Measurements from ENCODE around the gene ERCC6. TPM values are rescaled to one million over a fixed set of nuclear protein-coding genes. Genes with fewer than 3 reads are reported as not detected.

The ERCC6 gene
- polyA plus RNA-seq, 1 of the 3 experiments (the other 2 are of a cell fraction), result 4.5 TPM

- Histone ChIP-seq H3K9ac (no peak overlapping the region), H3F3A (replicated peaks; ENCODE audit: insufficient read depth) (no peaks in the 10 kb centered on the region), H3K36me3 (replicated peaks in 1 of 2; ENCODE audit: control insufficient read depth in 1 of 2, insufficient read depth in 2 of 2, low read length in 1 of 2) (no peaks in the 10 kb centered on the region), H3K79me2 (ENCODE audit: insufficient read depth) (no peaks in the 10 kb centered on the region), H3K4me1 (ENCODE audit: control insufficient read depth in 1 of 2, insufficient read depth in 2 of 2, low read depth in 1 of 2, low read length in 1 of 2) (peaks cover 0 to 5% of the 10 kb centered on the region in 2 experiments; a peak in 1 of 4 replicates), H4K20me1 (ENCODE audit: insufficient read depth) (no peaks in the 10 kb centered on the region), H3K27ac (ENCODE audit: low read depth in 2 of 2, low read length in 1 of 2) (no peak overlapping the region), H3K9me2 (no peaks in the 10 kb centered on the region), H3K4me2 (no peak overlapping the region), H3K27me3 (ENCODE audit: insufficient read depth) (no peaks in the 10 kb centered on the region), H2AFZ (ENCODE audit: low read depth) (no peak overlapping the region), H3K9me3 (no peaks in the 10 kb centered on the region), H3K4me3 (ENCODE audit: low read depth in 2 of 2, low read length in 1 of 2) (no peak overlapping the region)
- POLR2A ChIA-PET, result no interaction called here
- TF ChIP-seq MAX (IDR thresholded peaks at IDR 0.05; ENCODE audit: low read depth) (no peak), ELF1 (IDR thresholded peaks at IDR 0.05) (no peak), IRF3 (IDR thresholded peaks at IDR 0.05; ENCODE audit: low read depth, low read length) (no peak), CHD2 (IDR thresholded peaks at IDR 0.05; ENCODE audit: low read length, partially characterized antibody) (no peak), RCOR1 (IDR thresholded peaks at IDR 0.05; ENCODE audit: low read length) (no peak), FOXJ3 (CRISPR knock-in tag; IDR thresholded peaks at IDR 0.05) (no peak), EP300 (IDR thresholded peaks at IDR 0.05; ENCODE audit: borderline replicate concordance in 1 of 2, low read depth in 1 of 2, low read length in 1 of 2) (no peak), SMC3 (IDR thresholded peaks at IDR 0.05; ENCODE audit: low read depth, low read length) (no peak), PBX3 (IDR thresholded peaks at IDR 0.05) (no peak), REST (IDR thresholded peaks at IDR 0.05; ENCODE audit: low read depth, low read length) (no peak), MXI1 (IDR thresholded peaks at IDR 0.05; ENCODE audit: low read depth, low read length) (no peak), RFX5 (IDR thresholded peaks at IDR 0.05; ENCODE audit: low read length) (no peak), EZH2phosphoT487 (IDR thresholded peaks at IDR 0.05; ENCODE audit: borderline replicate concordance, low read depth) (no peak), YY1 (IDR thresholded peaks at IDR 0.05; ENCODE audit: low read depth) (no peak)
- CTCF ChIA-PET, result interaction anchor here (1.4 kb wide), 1 partner anchor 16 kb away, joined by 4 read pairs; no protein-coding TSS in a partner anchor
- 37% methylated on average over 2 of the region's 2 CpGs for WGBS (ENCODE audit: low lambda C conversion rate)
- DNase-seq, result no peak
These were observed 38.4 kb upstream of the ERCC6 start for GRCh38 chr10:49577182-49577925.

All from SK-N-SH (cell line).